Neuronal stem cell (in vitro differentiated cells): ENCODE results near the gene CDH6.

Experiments used
- DNase-seq: peaks from one replicate; pipeline ENCODE4 v3.0.0-alpha.2; 2013; ENCODE audit warnings: low spot score
- H2AFZ ChIP-seq: one replicate; pipeline ENCODE4 v1.6.1; 2013; ENCODE audit warnings: mild to moderate bottlenecking, low read length, inconsistent platforms
- H2AK5ac ChIP-seq: 2 replicates; pipeline ENCODE4 v1.6.1; 2013; ENCODE audit warnings: low read depth, mild to moderate bottlenecking, inconsistent platforms, low read length, moderate library complexity, mixed read lengths
- H2BK120ac ChIP-seq: 2 replicates; pipeline ENCODE4 v1.6.1; 2013; ENCODE audit warnings: low read depth, mild to moderate bottlenecking, inconsistent platforms, low read length, moderate library complexity, mixed read lengths
- H2BK12ac ChIP-seq: one replicate; pipeline ENCODE4 v1.6.1; 2013; ENCODE audit warnings: low read length, inconsistent platforms
- H2BK15ac ChIP-seq: 2 replicates; pipeline ENCODE4 v1.6.1; 2013; ENCODE audit warnings: mild to moderate bottlenecking, low read length, inconsistent platforms, mixed read lengths
- H2BK5ac ChIP-seq: one replicate; pipeline ENCODE4 v1.6.1; 2013; ENCODE audit warnings: inconsistent platforms, mild to moderate bottlenecking, low read length, moderate library complexity
- H3K14ac ChIP-seq: one replicate; pipeline ENCODE4 v1.6.1; 2013; ENCODE audit warnings: low read length, inconsistent platforms
- H3K18ac ChIP-seq: 2 replicates; pipeline ENCODE4 v1.6.1; 2013; ENCODE audit warnings: low read length, inconsistent platforms
- H3K23ac ChIP-seq: 2 replicates; pipeline ENCODE4 v1.6.1; 2013; ENCODE audit warnings: low read depth, mild to moderate bottlenecking, mixed read lengths, low read length, inconsistent platforms; ENCODE audit not compliant: poor library complexity
- H3K27ac ChIP-seq: replicated peaks from 3 replicates; pipeline ENCODE4 v1.5.1; 2013; ENCODE audit warnings: low read length, inconsistent platforms
- H3K27me3 ChIP-seq, 3 experiments: 2 replicates each; pipeline ENCODE4 v1.6.1; 2013; ENCODE audit warnings: low read length in 3 of 3, mild to moderate bottlenecking in 2 of 3, inconsistent platforms in 1 of 3, low read depth in 1 of 3, mixed read lengths in 1 of 3, moderate library complexity in 1 of 3; ENCODE audit not compliant: control insufficient read depth in 3 of 3, insufficient read depth in 3 of 3
- H3K36me3 ChIP-seq, 2 donors: replicated peaks in 1 of 2; 2 replicates each; pipeline ENCODE4 v1.6.1; 2013; ENCODE audit warnings: low read length in 2 of 2; ENCODE audit not compliant: control insufficient read depth in 2 of 2, insufficient read depth in 2 of 2
- H3K4ac ChIP-seq: 2 replicates; pipeline ENCODE4 v1.6.1; 2013; ENCODE audit warnings: inconsistent platforms, mild to moderate bottlenecking, low read length, moderate library complexity
- H3K4me1 ChIP-seq, 2 donors: 1 replicate in 1 of 2; 2 replicates in 1 of 2; pipeline ENCODE4 v1.6.1; 2013; ENCODE audit warnings: low read length in 2 of 2, low read depth in 1 of 2; ENCODE audit not compliant: control insufficient read depth in 2 of 2, insufficient read depth in 1 of 2
- H3K4me2 ChIP-seq: one replicate; pipeline ENCODE4 v1.6.1; 2013; ENCODE audit warnings: mild to moderate bottlenecking, low read length, inconsistent platforms; ENCODE audit not compliant: insufficient read depth, poor library complexity, severe bottlenecking
- H3K4me3 ChIP-seq, 2 donors: 2 replicates each; pipeline ENCODE4 v1.5.1; 2013; ENCODE audit warnings: low read length in 2 of 2, mild to moderate bottlenecking in 2 of 2, inconsistent platforms in 1 of 2, moderate library complexity in 1 of 2
- H3K79me1 ChIP-seq: one replicate; pipeline ENCODE4 v1.6.1; 2013; ENCODE audit warnings: low read depth, mild to moderate bottlenecking, inconsistent platforms, low read length, moderate library complexity
- H3K9ac ChIP-seq: one replicate; pipeline ENCODE4 v1.6.1; 2013; ENCODE audit warnings: mild to moderate bottlenecking, low read depth, low read length, inconsistent platforms; ENCODE audit not compliant: poor library complexity
- H3K9me3 ChIP-seq, 2 donors: replicated peaks in 1 of 2; 2 replicates each; pipeline versions ENCODE3 to v1.6.1; 2013; ENCODE audit warnings: low read length in 2 of 2, mild to moderate bottlenecking in 2 of 2, inconsistent platforms in 1 of 2, low read depth in 1 of 2, mixed read lengths in 1 of 2, moderate library complexity in 1 of 2; ENCODE audit not compliant: control insufficient read depth in 2 of 2, insufficient read depth in 1 of 2
- H4K8ac ChIP-seq: one replicate; pipeline ENCODE4 v1.6.1; 2013; ENCODE audit warnings: low read depth, mild to moderate bottlenecking, inconsistent platforms, low read length, moderate library complexity
- H4K91ac ChIP-seq: one replicate; pipeline ENCODE4 v1.6.1; 2013; ENCODE audit warnings: low read length, low read depth, mild to moderate bottlenecking, inconsistent platforms; ENCODE audit not compliant: poor library complexity
- WGBS, 2 donors: extraction: QIAGEN DNeasy Blood & Tissue Kit; methylation state at CpG; one replicate each; pipeline ENCODE4 v1.1.7; 2013; ENCODE audit warnings: missing lambda C conversion rate in 2 of 2, mixed read lengths in 1 of 2; ENCODE audit not compliant: insufficient read length in 2 of 2, insufficient replicate concordance in 1 of 2; ENCODE audit errors: extremely low coverage in 2 of 2; 5-methylcytosine and 5-hydroxymethylcytosine counted together

CDH6 gene

DNA sequence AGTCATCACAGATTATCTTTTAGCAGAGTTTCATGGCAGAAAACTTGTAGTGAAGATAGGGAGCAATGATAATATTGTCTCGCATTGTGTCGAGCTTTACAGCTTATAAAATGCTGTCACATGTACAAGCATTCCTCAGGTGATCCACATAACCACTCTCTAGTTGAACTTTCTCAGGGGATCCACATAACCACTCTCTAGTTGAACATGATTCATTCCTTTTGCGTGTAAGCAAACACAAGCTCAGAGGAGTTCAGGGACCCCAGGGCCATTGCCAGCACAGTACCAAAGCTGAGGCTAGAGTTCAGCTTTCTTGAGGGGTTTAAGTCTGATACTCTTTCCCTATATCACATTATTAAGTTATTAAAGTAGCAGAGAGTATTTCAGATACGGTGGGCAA lies 86.7 kb downstream of the CDH6 start:
- Histone ChIP-seq H2BK12ac (no peak overlapping the region), H3K79me1 (no peaks in the 10 kb centered on the region), H2AFZ (no peak overlapping the region), H2BK120ac (no peak overlapping the region), H2BK5ac (no peak overlapping the region), H2BK15ac (no peak overlapping the region), H3K4me1 (peaks cover 0 to 8% of the 10 kb centered on the region in 2 donors), H3K9me3 (no peaks in the 10 kb centered on the region), H3K36me3 (peaks cover 0 to 2% of the 10 kb centered on the region in 2 donors), H3K18ac (no peak overlapping the region), H3K4me3 (no peak overlapping the region), H3K4me2 (no peak overlapping the region), H3K27ac (no peak overlapping the region), H3K14ac (no peak overlapping the region), H3K27me3 (no peaks in the 10 kb centered on the region), H4K91ac (no peak overlapping the region), H4K8ac (no peak overlapping the region), H2AK5ac (no peak overlapping the region), H3K23ac (no peak overlapping the region), H3K4ac (no peak overlapping the region), H3K9ac (no peak overlapping the region)
- WGBS, 2 donors, result no CpG with 5 or more reads among the region's 4 CpGs
- no peak for DNase-seq

DNA sequence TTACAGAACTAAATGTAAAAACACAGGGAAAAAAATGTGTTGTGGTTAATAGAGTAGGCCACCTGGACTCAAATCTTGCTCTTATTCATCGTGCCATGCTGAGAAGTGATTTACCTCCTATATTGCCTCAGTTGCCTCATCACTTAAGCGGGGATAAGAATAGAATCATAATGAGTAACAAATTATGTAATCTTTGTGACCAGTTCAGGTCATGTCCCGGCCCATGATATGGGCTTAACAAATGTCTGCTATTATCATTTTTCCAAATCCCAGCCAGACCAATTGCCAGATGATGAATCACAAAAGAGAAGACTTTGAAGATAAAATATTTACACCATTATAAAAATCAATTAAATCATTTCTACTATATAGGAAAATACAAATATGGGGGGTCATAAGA lies 89.8 kb downstream of the CDH6 start:
- Histone ChIP-seq H3K27me3 (no peaks in the 10 kb centered on the region), H4K91ac (no peak overlapping the region), H3K4me2 (no peak overlapping the region), H3K9me3 (no peaks in the 10 kb centered on the region), H3K18ac (no peak overlapping the region), H3K9ac (no peak overlapping the region), H2BK12ac (no peak overlapping the region), H2BK15ac (no peak overlapping the region), H3K27ac (no peak overlapping the region), H3K14ac (no peak overlapping the region), H3K36me3 (peaks cover 0 to 2% of the 10 kb centered on the region in 2 donors), H3K4me1 (peaks cover 0 to 6% of the 10 kb centered on the region in 2 donors), H2BK5ac (no peak overlapping the region), H2BK120ac (no peak overlapping the region), H2AFZ (no peak overlapping the region), H3K79me1 (no peaks in the 10 kb centered on the region), H3K4ac (no peak overlapping the region), H3K23ac (no peak overlapping the region), H2AK5ac (no peak overlapping the region), H3K4me3 (no peak overlapping the region), H4K8ac (no peak overlapping the region)
- no peak for DNase-seq
- WGBS, 2 donors, result no CpG with 5 or more reads among the region's 3 CpGs

DNA sequence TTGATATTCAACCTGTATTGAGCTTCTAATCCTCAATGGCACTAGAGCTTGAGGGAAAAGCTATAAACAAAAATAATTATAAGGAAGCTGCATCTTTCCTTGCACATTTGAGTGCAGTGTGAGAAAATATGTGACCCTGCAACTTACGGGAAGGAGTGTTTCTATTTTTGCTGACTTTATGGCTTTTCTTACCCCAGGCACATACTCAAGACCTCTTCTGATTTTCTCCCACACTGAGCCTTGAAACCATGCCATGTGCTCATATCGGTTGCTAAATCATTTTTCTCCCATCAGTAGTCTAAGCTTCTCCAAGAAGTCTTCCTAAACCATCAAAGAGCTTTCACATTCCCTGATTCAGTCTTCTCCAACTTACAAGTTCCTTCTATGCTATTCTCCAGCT lies 91.5 kb downstream of the CDH6 start:
- Histone ChIP-seq H3K18ac (no peak overlapping the region), H2BK15ac (no peak overlapping the region), H3K9ac (no peak overlapping the region), H3K23ac (no peak overlapping the region), H3K79me1 (no peaks in the 10 kb centered on the region), H4K8ac (no peak overlapping the region), H4K91ac (no peak overlapping the region), H2AK5ac (no peak overlapping the region), H3K36me3 (peaks cover 0 to 2% of the 10 kb centered on the region in 2 donors), H3K4me1 (peaks cover 0 to 5% of the 10 kb centered on the region in 2 donors), H2BK120ac (no peak overlapping the region), H3K14ac (no peak overlapping the region), H3K4me3 (no peak overlapping the region), H3K4me2 (no peak overlapping the region), H2BK5ac (no peak overlapping the region), H3K27me3 (no peaks in the 10 kb centered on the region), H3K27ac (no peak overlapping the region), H3K9me3 (no peaks in the 10 kb centered on the region), H2BK12ac (no peak overlapping the region), H3K4ac (no peak overlapping the region), H2AFZ (no peak overlapping the region)
- DNase-seq, result no peak
- WGBS, 2 donors, result no CpG with 5 or more reads among the region's 2 CpGs

DNA sequence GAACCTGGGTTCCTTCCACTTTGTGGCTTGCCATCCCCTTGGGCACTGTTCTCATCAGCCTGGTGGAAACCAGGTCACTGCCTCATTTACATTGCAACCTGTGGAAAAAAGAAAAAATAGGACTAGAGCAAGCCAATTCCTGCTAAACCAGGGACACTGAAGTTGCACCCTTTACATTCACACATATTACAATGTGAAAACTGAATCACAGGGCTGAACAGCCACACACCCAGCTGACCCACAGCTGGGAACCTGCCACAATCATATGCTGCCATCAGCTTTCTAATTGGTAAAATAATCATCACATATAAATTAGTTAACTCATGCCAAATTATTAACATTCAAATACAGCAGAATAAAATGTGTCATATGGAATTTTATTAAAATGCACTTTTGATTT lies 94.5 kb downstream of the CDH6 start:
- Histone ChIP-seq H4K91ac (no peak overlapping the region), H3K23ac (no peak overlapping the region), H3K9ac (no peak overlapping the region), H3K4ac (no peak overlapping the region), H3K79me1 (no peaks in the 10 kb centered on the region), H3K9me3 (no peaks in the 10 kb centered on the region), H3K36me3 (peaks cover 0 to 2% of the 10 kb centered on the region in 2 donors), H2BK5ac (no peak overlapping the region), H4K8ac (no peak overlapping the region), H3K4me2 (no peak overlapping the region), H3K4me1 (no peaks in the 10 kb centered on the region), H3K18ac (no peak overlapping the region), H2AK5ac (no peak overlapping the region), H3K14ac (no peak overlapping the region), H3K27me3 (no peaks in the 10 kb centered on the region), H2BK12ac (no peak overlapping the region), H3K27ac (no peak overlapping the region), H2BK15ac (no peak overlapping the region), H2BK120ac (no peak overlapping the region), H3K4me3 (no peak overlapping the region), H2AFZ (no peak overlapping the region)
- no peak for DNase-seq
